ENCODE measurements around the gene TMEM235.

Gene TMEM235

DNA sequence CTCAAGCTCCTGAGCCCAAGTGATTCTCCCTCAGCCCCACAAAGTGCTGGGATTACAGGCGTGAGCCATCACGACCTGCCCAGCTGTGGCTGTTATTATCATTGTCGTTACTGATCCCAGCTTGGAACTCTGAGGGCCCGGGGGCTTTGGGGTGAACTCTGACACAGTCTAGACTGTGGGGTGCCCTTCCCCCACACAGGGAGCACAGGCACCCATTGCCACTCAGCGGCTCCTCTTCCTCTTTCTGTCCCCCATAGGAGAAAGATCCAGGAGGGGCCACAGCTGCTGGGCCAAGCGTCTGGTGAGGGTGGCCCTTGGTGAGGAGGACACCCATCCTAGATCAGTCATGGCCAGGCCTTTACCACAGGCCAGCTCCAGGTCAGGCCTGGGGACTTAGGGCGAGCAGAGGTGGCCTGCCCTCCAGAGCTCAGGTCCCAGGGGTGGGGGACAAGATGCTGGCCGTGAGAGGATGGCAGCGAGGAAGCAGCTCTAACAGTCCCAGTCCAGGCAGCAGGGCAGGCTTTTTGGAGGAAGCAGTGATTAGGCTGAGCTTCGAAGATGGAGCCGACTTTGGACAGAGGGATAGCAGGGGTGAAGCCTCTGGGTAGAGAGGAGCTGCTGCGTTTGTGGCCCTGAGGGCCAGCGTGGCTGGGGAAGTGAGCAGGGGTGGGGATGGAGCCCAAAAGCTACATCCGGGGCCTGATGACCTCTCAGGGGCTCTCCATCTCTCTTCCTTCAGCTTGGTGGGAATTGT lies 24.7 kb downstream of the TMEM235 start:
- DNase-seq: no peak

DNA sequence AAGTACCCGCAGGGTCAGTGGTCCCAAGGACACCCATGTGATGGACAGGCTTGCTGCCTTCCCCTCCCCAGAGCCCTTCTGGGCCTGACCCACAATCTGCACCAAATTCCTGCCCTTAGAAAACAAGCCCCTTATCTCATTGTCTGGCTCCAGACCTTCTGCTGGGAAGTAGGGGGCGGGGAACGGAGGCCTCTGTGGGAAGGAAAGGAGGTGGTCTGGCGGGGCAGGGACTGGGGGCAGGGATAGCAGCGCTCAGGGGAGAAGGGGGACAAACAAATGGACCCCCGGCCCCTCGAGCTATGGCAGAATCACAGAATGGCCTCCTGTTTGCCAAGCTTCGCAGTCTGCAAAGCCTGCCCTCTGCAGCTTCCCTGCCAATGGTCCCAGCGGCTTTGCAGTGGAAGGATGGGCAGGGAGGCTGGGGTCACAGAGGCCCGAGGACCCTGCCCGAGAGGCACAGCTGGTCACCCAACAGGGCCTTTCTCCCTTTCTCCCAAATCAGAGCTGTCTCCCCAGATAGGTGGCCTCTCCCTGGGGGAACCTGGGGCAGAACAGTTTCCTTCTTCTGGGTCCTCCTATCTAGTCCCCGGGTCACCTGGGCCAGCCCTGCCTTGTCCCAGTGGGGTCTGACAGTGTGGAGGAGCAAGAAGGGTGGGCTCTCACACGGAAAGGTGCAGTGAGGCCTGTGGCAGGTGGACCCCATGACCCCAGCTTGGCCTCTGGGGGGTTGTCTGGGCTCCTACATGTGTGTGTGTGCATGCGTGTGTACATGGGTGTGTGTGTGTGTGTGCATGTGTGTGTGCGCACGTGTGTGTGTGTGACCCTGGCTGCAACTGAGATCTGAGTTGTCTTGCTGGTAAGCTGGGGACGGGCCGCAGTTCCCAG lies 25.5 kb downstream of the TMEM235 start:
- DNase-seq: no peak

GRCh38 chr17:78257810-78258322 lies 26.4 kb downstream of the TMEM235 start:
- no peak for DNase-seq

GRCh38 chr17:78258323-78259191 lies 27.1 kb downstream of the TMEM235 start:
- no peak for DNase-seq

DNA sequence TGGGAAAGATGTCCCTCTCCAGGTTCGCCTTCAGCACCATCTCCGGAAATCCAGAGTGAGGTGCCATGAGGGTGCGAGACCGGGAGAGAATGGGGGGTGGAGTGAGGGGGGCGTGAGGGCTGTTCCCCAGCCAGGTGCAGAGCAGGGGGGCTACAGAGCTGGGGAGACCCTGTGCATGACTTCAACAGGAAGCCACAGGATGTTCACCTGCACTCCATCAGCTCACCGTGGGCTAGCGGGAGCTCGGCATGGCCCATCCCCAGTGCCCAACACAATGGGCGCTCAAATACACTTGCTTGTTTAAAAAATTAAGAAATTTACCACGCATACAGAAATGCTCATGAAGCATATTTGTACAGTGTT lies 27.7 kb downstream of the TMEM235 start:
- no peak for DNase-seq

- no peak for DNase-seq
Observed at GRCh38 chr17:78263063-78263735, 31.8 kb downstream of the TMEM235 start.

DNA sequence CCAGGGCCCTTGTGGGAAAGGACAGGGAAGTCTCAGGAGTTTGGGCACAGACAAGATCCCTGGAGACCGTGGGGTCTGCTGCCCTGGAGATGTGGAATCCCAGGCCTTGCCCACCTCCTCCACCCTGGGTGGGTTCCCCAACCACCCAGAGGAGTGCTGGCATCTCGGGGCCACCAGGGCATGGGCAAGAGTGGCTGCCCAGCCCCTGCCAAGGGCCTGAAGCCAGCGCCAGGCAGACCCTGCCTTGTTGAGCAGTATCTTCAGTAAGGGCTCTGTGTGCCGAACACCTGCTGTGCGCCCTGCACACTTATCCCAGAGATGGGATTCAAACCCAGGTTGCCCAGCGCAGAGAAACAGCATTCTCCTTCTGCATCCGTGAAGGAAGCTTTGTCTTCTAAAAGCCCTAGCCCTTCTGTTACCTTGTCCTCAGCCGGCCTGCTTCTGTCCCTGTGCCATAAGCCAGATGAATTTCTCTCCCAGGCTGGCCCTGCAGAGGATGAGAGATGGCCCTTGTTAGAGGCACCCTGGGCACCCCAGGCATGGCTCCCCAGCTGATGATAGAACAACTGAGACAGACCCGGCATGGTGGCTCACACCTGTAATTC lies 32.4 kb downstream of the TMEM235 start:
- DNase-seq: no peak

DNA sequence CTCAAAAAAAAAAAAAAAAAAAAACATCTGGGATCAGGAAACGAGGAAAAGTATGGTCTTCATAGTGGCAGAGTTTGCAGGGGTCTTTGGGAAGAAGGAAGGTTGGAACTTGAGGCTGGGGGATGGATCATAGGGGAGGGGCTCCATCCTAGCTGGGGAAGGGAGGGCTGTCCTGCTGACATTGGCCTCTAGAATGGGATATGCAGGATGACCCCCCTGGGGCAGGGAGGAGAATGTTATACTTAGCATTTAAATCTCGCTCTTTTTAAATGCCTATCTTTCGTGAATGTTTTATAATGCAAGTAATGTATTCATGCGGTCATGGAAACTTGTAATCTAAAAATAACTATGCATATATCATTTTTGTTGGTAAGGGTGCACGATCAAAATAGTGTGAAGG lies 33.2 kb downstream of the TMEM235 start:
- no peak for DNase-seq

DNA sequence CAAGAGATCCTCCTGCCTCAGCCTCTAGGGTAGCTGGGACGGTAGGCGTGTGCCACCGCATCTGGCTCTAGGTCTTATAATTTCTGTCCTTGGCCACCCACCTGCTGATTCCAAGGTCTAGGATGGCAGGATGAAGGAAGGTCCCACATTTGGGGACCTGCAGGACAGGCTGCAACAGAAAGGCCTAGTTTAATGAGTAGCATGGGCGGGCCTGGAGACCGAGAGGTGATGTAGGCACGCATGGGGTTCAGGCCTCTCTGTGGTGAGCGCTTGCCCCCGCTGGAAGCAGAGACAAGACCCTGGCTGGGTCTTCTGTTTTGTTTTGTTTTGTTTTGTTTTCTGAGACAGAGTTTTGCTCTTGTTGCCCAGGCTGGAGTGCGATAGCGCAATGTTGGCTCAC lies 33.7 kb downstream of the TMEM235 start:
- DNase-seq: no peak

DNA sequence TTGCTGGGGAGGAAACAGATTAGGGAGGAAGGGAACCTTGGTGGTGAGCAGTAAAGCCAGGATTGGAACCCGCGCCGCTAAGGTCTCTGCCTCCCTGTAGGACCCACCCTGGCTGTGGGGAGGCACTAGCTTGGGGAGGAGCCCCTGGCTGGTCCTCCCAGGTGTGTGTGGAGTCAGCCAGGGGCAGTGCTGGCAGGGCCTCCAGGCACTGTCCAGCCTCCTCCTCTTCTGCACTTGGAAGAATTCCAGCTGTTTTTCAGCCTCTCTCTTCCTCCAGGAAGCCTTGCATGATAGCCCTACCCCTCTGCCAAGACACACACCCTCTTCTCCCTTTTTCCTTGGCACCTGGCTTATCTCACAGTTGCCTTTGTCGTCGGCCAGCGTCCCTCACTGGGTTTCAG lies 34.8 kb downstream of the TMEM235 start:
- DNase-seq: no peak

- DNase-seq: no peak
Observed at GRCh38 chr17:78266771-78267170, 35.3 kb downstream of the TMEM235 start.

DNA sequence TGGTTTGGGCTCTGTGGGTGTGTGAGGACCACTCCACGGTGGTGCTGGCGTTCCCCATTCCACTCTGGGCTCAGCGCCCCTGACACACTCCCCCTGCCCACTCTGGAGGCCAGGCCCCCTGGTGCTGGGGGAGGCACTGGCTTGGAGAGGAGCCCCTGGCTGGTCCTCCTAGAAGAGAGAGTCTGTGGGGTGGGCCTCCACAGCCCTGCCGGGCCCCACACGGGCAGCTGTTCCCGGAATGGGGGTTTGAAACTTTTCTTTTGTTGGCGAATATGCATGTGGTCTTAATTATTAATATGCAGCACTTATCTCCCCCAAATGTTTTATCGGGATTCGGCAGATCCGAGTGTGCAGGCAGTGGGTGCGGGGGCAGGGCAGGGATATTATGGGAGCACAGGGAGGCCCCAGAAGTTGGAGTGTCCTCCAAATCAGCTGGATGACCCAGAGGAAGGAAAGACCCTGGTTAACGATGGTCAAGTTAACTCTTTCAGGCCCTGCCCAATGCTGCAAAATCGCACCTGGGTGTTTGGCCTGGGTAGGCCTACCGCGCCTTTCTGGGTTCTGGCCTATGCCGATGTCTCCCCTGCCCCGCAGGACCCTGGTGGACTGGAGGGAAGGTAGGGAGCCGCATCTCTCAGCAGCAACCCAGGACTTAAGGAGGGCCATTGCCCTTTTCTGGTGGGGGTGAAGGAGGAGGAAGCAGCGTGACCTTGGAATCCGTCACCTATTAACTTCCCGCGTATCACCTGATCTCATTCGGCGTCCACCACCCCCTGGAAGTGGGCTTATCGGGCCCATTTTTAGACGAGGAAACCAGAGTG lies 36.0 kb downstream of the TMEM235 start:
- DNase-seq: no peak

- DNase-seq: no peak
Observed at GRCh38 chr17:78268191-78268874, 36.9 kb downstream of the TMEM235 start.

- DNase-seq: no peak
Observed at GRCh38 chr17:78268951-78269905, 37.8 kb downstream of the TMEM235 start.

DNA sequence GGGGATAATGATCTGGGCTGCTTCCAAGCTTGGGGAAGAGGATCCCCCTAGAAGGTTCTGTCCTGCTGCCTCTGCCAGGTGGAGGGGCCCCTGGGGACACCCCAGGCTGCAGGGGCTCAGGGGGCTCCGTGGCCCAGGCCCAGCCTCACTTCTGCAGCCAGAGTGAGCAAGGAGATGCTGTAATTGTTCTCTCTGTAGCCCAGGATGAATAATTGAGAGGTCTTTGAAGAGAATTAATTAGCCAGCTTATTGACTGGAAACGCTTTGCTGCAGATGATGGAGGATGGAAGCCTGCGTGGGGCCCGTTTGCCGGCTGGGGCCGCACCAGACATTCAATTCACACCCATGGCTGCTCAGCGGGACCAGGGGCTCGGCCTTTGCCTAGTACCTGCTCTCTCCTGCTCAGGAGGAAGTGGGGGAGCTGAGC lies 38.5 kb downstream of the TMEM235 start:
- DNase-seq: no peak

- DNase-seq: no peak
Observed at GRCh38 chr17:78271419-78272170, 40.2 kb downstream of the TMEM235 start.

DNA sequence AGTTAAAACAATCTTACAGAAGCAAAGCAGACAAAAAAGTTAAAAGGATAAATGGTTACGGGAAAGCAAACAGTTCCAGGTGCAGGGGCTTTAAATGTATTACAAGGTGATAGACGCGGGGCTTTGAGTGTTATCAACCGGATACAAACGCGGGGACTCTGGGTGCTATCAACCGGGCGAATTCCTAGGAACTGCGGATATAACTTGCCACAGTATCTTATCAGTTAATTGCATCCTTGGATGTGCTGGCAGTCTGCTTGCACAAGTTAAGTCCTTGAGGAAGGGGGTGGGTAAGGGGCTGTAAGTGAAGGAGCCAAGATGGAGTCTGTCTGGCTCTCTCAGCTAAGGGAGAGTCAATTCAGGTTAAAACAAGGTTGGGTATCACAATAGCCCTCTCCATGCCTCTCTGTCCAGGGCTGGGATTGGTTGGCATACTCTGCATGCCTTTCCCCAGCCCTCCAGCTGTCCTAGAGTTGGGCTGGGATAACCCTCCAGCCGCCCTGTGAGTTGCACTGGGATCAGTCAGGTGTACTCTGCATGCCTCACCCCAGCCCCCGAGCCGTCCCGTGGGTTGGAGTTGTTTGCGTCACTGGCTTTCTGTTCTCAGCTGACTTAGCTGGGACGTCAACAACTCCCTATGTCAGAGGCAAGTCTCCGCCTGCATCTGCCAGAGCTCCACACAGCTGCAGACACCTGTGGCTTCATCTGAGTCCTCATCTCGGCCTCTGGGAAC lies 40.9 kb downstream of the TMEM235 start:
- no peak for DNase-seq

GRCh38 chr17:78272914-78273258 lies 41.5 kb downstream of the TMEM235 start:
- no peak for DNase-seq

Data from NCI-H524 treated with DMSO at 0.1 percent for 48 hours (cell line).